GM08714 (cell line): ENCODE results near the gene GOT2.
A peak's percentile ranks its signal among the peaks of the same experiment; 100 is the strongest.
"Not testable (repeated sequence)": the region's sequence is repeated elsewhere in the genome, so short reads cannot be mapped to it uniquely, and the experiment has no call there.

ENCODE experiments used
- H3K4me3 ChIP-seq: fragments of 200-500 bp; sonication (Bioruptor generic); 2 replicates; pipeline ENCODE4 v1.5.1; 2014; ENCODE audit warnings: mild to moderate bottlenecking, low read length, inconsistent platforms
- ZNF274 ChIP-seq: IDR thresholded peaks from 2 replicates; pipeline ENCODE4 v1.6.1; 2012; ENCODE audit warnings: mild to moderate bottlenecking, low read depth, low read length

The GOT2 gene

DNA sequence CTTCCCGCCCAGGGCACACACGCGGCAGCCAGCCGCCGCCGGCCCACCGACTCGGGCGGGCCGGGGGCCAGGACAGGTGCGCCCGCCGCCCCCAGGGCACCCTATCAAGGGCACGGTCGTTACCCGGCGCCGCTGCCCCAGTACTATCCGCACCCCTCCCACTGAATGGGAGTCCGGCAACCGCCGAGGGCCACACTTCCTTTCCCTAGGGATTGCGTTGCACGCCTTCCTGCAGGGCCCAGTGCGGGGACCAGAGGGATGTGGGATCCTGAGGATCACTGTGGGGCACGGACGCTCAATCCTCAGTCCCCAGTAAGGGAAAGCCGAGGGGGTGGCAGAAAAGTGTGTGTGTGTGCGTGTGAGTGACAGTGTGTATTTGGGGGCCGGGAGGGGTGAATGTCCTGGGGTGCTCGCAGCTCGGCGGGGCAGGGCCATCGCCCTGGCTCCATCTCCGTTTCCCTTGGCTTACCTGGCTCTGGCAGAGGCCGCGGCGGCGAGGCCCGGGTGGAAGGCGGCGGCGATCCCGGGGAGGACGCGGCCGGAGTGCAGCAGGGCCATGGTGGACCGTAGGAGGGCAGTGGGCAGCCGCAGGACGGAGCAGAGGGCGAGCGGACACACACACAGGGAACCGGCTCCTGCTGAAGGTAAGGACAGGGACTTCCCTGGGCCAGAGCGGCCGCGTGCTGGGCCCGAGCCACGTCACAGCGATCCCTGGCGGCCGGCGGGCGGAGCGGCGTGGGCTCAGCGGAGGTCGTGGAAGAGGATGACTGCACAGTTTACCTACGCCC, at the start of gene GOT2:
TSS of gene GOT2 (minus strand) at position 646 of the 788 bp plus-strand sequence. CDS start at position 558, 88 bp downstream.
- peak within 1 kb of the TSS; percentile 88 for H3K4me3 ChIP-seq
- no peak for TF ChIP-seq ZNF274

- not testable (repeated sequence) for H3K4me3 ChIP-seq
Observed at GRCh38 chr16:58779291-58779690, 45.2 kb upstream of the GOT2 start.

GRCh38 chr16:58773870-58774269, 39.8 kb upstream of the GOT2 start:
- H3K4me3 ChIP-seq: no peak overlapping the region
- TF ChIP-seq ZNF274: no peak

GRCh38 chr16:58768145-58768544, 34.0 kb upstream of the GOT2 start:
- H3K4me3 ChIP-seq: no peak overlapping the region
- no peak for TF ChIP-seq ZNF274

DNA sequence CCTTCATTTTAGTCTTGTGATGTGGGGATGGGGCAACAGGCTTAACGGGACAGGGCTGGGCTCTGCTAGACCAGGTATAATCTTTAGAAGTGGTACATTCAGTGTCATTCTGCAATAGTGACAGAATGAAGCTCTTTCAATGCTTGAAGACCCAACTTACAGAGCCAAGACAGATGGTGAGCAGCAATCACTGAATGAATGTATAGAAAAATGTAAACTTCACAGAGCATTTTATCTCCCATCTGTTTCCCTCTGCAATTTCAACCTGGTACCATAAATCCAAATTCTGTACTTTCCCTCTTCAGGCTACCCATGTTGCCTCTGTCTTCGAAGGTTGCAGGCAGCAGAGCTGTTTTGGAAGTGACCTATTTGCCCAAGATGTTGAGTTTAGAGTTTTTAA, 33.5 kb upstream of the GOT2 start:
- TF ChIP-seq ZNF274: no peak
- no peak overlapping the region for H3K4me3 ChIP-seq

- no peak overlapping the region for H3K4me3 ChIP-seq
- no peak for TF ChIP-seq ZNF274
Observed at GRCh38 chr16:58756650-58757332, 22.7 kb upstream of the GOT2 start.

- TF ChIP-seq ZNF274: no peak
- no peak overlapping the region for H3K4me3 ChIP-seq
Observed at GRCh38 chr16:58755989-58756649, 22.0 kb upstream of the GOT2 start.

- no peak overlapping the region for H3K4me3 ChIP-seq
- no peak for TF ChIP-seq ZNF274
Observed at GRCh38 chr16:58753711-58754134, 19.6 kb upstream of the GOT2 start.

DNA sequence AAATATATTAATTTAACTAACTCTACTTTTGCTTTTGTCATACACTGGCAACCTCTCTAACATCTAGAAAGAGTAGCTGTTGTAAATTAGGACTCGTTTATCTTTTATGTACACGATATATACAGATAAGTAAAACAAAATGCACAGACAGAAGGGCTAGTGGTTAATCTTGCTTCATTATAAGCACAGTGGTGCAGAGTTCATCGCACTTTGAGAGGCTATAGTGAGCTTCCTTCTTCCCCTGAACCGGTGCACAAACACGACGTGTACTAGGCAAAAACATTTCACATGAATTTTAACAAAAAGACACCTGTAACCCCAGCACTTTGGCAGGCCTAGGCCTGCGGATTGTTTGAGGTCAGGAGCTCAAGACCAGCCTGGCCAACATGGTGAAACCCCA, 10.4 kb upstream of the GOT2 start:
- no peak overlapping the region for H3K4me3 ChIP-seq
- TF ChIP-seq ZNF274: no peak

DNA sequence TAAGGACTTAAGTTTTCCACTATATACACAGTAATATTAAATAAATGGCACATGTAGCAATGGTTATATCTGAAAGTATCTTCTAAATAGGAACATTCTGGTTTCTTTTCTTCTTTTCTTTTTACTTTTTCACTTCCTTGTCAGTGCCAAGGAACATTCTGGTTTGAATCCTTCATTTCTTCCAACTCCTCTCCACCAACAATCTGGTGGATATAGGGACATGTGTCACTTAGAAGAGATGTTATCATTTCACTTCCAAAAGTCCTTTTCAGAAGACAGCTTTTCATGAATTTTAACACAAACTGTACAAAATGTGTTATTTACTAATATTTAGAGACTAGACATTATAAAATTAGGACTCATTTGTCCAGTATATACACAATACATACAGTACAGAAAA, 7.9 kb upstream of the GOT2 start:
- no peak for TF ChIP-seq ZNF274
- H3K4me3 ChIP-seq: no peak overlapping the region

DNA sequence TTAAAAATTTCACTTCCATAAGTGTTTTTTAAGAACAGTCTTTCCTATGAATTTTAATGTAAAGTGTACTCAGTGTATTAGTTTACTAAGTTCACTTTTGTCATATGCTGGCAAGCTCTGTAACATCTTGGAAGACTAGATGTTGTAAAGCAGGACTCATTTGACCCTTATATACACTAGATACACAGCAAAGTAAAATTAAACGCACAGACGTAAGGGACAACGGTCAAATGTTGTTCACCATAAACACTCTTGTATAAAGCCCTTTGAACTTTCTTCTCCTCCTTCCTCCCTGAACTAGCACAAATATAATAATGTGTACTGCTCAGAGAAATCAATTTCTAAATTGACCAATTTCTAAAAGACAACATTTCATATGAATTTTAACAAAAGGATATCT, 7.0 kb upstream of the GOT2 start:
- no peak overlapping the region for H3K4me3 ChIP-seq
- no peak for TF ChIP-seq ZNF274

DNA sequence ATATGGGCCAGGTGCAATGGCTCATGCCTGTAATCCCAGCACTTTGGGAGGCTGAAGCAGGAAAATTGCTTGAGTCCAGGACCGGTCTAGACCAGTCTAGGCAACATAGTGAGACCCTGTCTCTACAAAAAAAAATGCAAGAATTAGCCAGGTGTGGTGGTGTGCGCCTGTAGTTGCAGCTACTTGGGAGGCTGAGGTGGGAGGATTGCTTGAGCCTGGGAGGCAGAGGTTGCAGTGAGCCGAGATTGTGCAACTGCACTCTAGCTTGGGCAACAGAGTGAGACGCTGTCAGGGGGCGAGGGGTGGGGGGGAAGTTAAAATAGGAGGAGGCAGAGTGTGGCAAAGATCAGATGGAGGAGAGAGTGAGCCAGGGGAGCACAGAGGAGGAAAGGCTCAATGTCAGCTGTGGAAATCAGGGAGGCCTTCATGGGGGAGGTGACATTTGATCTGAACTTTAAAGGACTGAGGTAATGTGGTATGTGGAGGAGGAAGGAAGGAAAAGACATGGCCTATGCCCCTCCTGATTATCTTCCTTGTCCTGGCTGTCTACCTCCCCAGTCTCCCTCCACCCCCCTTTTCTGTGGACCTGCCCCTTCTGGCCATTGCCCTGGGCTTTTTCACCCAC, 4.7 kb upstream of the GOT2 start:
- TF ChIP-seq ZNF274: no peak
- H3K4me3 ChIP-seq: no peak overlapping the region

GRCh38 chr16:58736341-58736740, 2.2 kb upstream of the GOT2 start:
- H3K4me3 ChIP-seq: not testable (repeated sequence)

GRCh38 chr16:58734459-58734787, 307 bp upstream of the GOT2 start:
- peak overlapping the region; percentile 88; the same call in 1 of the 2 replicates for H3K4me3 ChIP-seq
- TF ChIP-seq ZNF274: no peak

DNA sequence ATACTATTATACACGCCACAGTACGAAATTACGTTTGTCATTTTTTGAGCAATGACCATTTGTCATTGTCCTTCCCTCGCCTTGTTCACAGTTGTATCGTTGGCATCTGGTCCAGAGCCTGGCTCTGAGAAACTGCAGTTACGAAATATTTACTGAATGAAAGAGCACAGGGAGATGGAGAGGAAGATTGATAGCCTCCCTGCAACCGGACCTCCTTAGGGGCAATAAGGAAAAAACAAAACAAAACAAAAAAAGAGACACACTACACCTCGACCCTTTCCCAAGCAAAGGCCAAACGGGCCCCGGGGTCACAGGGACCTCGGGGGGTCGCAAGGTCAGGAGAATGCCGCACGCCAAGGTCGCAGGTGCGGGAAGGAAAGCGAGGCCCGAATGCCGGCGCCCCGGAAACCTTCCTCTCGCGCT, 857 bp downstream of the GOT2 start:
- TF ChIP-seq ZNF274: no peak
- peak overlapping the region; percentile 88 for H3K4me3 ChIP-seq
